Fibroblast of lung (primary cell): ENCODE measurements around the gene AAMP. TPM values are rescaled to one million over a fixed set of nuclear protein-coding genes. Genes with fewer than 3 reads are reported as not detected.

Source experiments
- DNase-seq, 2 donors: peaks; one replicate each; pipeline versions ENCODE4 v3.0.0 to v3.0.0-alpha.2; 2010; ENCODE audit warnings: low read depth in 2 of 2
- H2AFZ ChIP-seq: 2 replicates; pipeline ENCODE4 v1.5.1; 2012; ENCODE audit warnings: low read length, control low read depth, inconsistent platforms
- H3K27ac ChIP-seq: 2 replicates; pipeline ENCODE4 v1.5.1; 2011; ENCODE audit warnings: low read length, control low read depth; ENCODE audit not compliant: insufficient read depth
- H3K27me3 ChIP-seq: 2 replicates; pipeline ENCODE4 v1.5.1; 2011; ENCODE audit warnings: mild to moderate bottlenecking, low read length; ENCODE audit not compliant: control insufficient read depth, insufficient read depth
- H3K36me3 ChIP-seq: 2 replicates; pipeline ENCODE4 v1.5.1; 2011; ENCODE audit warnings: low read length; ENCODE audit not compliant: control insufficient read depth, insufficient read depth
- H3K4me1 ChIP-seq: 2 replicates; pipeline ENCODE4 v1.5.1; 2011; ENCODE audit warnings: low read length; ENCODE audit not compliant: control insufficient read depth, insufficient read depth; ENCODE audit errors: extremely low read depth
- H3K4me2 ChIP-seq: 2 replicates; pipeline ENCODE4 v1.5.1; 2011; ENCODE audit warnings: low read length, control low read depth; ENCODE audit not compliant: insufficient read depth; ENCODE audit errors: extremely low read depth
- H3K4me3 ChIP-seq, 4 experiments: fragments of 200-600 bp in 1 of 4; sonication (generic) in 1 of 4; replicated peaks in 1 of 4; 2 replicates each; pipeline ENCODE4 v1.5.1; 2011 to 2016; ENCODE audit warnings: low read length in 4 of 4, low read depth in 3 of 4, mild to moderate bottlenecking in 3 of 4, control low read depth in 2 of 4, inconsistent platforms in 1 of 4, mixed read lengths in 1 of 4; ENCODE audit not compliant: insufficient read depth in 1 of 4; ENCODE audit errors: control extremely low read depth in 1 of 4
- H3K79me2 ChIP-seq: 2 replicates; pipeline ENCODE4 v1.5.1; 2012; ENCODE audit warnings: mild to moderate bottlenecking, low read length, inconsistent platforms; ENCODE audit not compliant: control insufficient read depth, insufficient read depth
- H3K9ac ChIP-seq: 2 replicates; pipeline ENCODE4 v1.5.1; 2011; ENCODE audit warnings: mild to moderate bottlenecking, low read length, control low read depth; ENCODE audit not compliant: insufficient read depth
- H3K9me3 ChIP-seq: 2 replicates; pipeline ENCODE4 v1.5.1; 2012; ENCODE audit warnings: low read depth, low read length; ENCODE audit not compliant: control insufficient read depth, insufficient read depth
- H4K20me1 ChIP-seq: 2 replicates; pipeline ENCODE4 v1.5.1; 2011; ENCODE audit warnings: low read length; ENCODE audit not compliant: control insufficient read depth, insufficient read depth; ENCODE audit errors: extremely low read depth
- CTCF ChIP-seq, 2 donors: IDR thresholded peaks in 1 of 2; conservative IDR thresholded peaks in 1 of 2; 1 replicate in 1 of 2; 2 replicates in 1 of 2; pipeline ENCODE4 v1.5.1; 2011 to 2012; ENCODE audit warnings: low read length in 2 of 2, control low read depth in 1 of 2, inconsistent platforms in 1 of 2, low read depth in 1 of 2, mild to moderate bottlenecking in 1 of 2
- EZH2 ChIP-seq: IDR thresholded peaks from 2 replicates; pipeline ENCODE4 v1.5.1; 2012; ENCODE audit warnings: low read length, control low read depth, mild to moderate bottlenecking; ENCODE audit errors: missing control alignments
- polyA plus RNA-seq, 2 donors: library from polyadenylated mRNA; depleted of rRNA in 1 of 2; stranded (reverse) in 1 of 2; unstranded in 1 of 2; fragments of >200 nt; gene quantifications; 2 replicates each; pipeline ENCODE4 v1.2.1, GENCODE V29; 2011 to 2012; ENCODE audit warnings: missing spikeins in 1 of 2
- total RNA-seq: library from RNA; depleted of rRNA; stranded (reverse); fragments of >200 nt; gene quantifications from 2 replicates; pipeline ENCODE4 v1.2.1, GENCODE V29; 2014

AAMP gene
- total and polyA plus RNA-seq, 2 donors (not counting 1 experiment from before 2014, with no cell fraction given), result 53.1 to 110 TPM

GRCh38 chr2:218267259-218267658 is 2.7 kb downstream of the AAMP start:
- no peaks in the 10 kb centered on the region for H3K27me3 ChIP-seq
- DNase-seq, result no peak

GRCh38 chr2:218266316-218266979 is 3.5 kb downstream of the AAMP start:
- no peak for DNase-seq

More at GRCh38 chr2:218267259-218267658, 2.7 kb downstream of the AAMP start:
- no peak overlapping the region for H2AFZ ChIP-seq
- H3K4me2 ChIP-seq, result no peak overlapping the region
- peaks cover 4% of the 10 kb centered on the region for H3K4me1 ChIP-seq
- H3K36me3 ChIP-seq, result peaks cover 11% of the 10 kb centered on the region
- no peaks in the 10 kb centered on the region for H3K9me3 ChIP-seq
- TF ChIP-seq CTCF (conservative IDR thresholded peaks at IDR 0.05 in 1 of 2, IDR thresholded peaks at IDR 0.05 in 1 of 2; ENCODE audit: low read depth in 1 of 2, low read length in 2 of 2) (no peak), EZH2 (no peak)
- no peak overlapping the region for H3K4me3 ChIP-seq
- no peak overlapping the region for H3K9ac ChIP-seq
- H3K27ac ChIP-seq, result no peak overlapping the region
- peaks cover 16% of the 10 kb centered on the region for H3K79me2 ChIP-seq
- H4K20me1 ChIP-seq, result no peaks in the 10 kb centered on the region

GRCh38 chr2:218265626-218266025 is 4.3 kb downstream of the AAMP start:
- Histone ChIP-seq H3K36me3 (peaks cover 11% of the 10 kb centered on the region), H3K9me3 (no peaks in the 10 kb centered on the region), H3K4me1 (no peaks in the 10 kb centered on the region), H3K79me2 (peaks cover 11% of the 10 kb centered on the region), H3K4me2 (no peak overlapping the region), H2AFZ (no peak overlapping the region), H3K9ac (no peak overlapping the region), H3K27ac (no peak overlapping the region), H3K4me3 (no peak overlapping the region), H4K20me1 (no peaks in the 10 kb centered on the region), H3K27me3 (no peaks in the 10 kb centered on the region)
- DNase-seq, result no peak
- no peak for TF ChIP-seq CTCF (conservative IDR thresholded peaks at IDR 0.05 in 1 of 2, IDR thresholded peaks at IDR 0.05 in 1 of 2; ENCODE audit: low read depth in 1 of 2, low read length in 2 of 2)
- no peak for TF ChIP-seq EZH2

More at GRCh38 chr2:218266316-218266979, 3.5 kb downstream of the AAMP start:
- no peak overlapping the region for H3K27ac ChIP-seq
- no peak overlapping the region for H3K4me3 ChIP-seq
- H3K4me1 ChIP-seq, result peaks cover 3% of the 10 kb centered on the region
- no peak overlapping the region for H3K4me2 ChIP-seq
- no peaks in the 10 kb centered on the region for H4K20me1 ChIP-seq
- no peaks in the 10 kb centered on the region for H3K27me3 ChIP-seq
- H2AFZ ChIP-seq, result no peak overlapping the region
- no peak overlapping the region for H3K9ac ChIP-seq
- peaks cover 13% of the 10 kb centered on the region for H3K79me2 ChIP-seq
- TF ChIP-seq CTCF (conservative IDR thresholded peaks at IDR 0.05 in 1 of 2, IDR thresholded peaks at IDR 0.05 in 1 of 2; ENCODE audit: low read depth in 1 of 2, low read length in 2 of 2) (no peak), EZH2 (no peak)
- no peaks in the 10 kb centered on the region for H3K9me3 ChIP-seq
- peaks cover 11% of the 10 kb centered on the region for H3K36me3 ChIP-seq
